GM21381 (cell line): ENCODE data around the gene GHRH.

ENCODE experiments used
- ATAC-seq: cut with Tn5 transposase; IDR thresholded peaks from one replicate; pipeline ENCODE4 v1.9.1; 2021; ENCODE audit warnings: mild to moderate bottlenecking, moderate library complexity; ENCODE audit not compliant: unreplicated experiment

The GHRH gene

DNA sequence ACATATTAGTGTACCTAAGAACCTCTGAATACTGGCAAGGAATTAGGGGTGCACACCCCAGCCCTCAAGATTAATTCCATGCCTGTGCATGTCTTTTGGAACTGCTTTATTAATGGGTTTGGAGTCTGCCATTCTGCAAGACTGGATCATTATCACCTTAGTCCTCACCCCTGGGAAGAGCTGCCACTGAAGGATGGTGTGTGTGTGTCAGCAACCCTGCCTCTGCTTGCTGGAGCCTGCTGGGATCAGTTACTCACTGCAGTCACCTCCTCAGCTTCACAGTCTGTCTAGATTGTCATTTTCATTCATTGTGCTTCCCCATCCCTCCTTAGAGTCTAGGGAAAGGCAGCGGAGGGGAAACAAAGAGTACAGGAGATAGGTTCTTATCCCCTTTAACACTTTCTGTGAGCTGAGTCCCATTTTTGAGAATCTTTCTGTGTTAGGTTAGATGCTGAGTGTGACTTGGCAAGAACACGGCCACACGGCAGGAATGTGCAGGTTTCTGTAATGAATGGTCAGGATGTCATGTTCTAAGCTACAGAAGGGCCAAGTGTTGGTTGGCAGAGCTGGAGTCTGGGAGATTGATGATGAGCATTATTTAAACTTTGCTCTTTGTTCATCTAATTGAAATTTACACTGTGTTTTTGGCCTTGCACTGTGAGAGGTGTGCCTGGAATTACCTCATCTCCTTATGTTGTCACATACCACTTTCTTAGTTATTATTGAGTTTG lies 21.1 kb downstream of the GHRH start:
- ATAC-seq: no peak

DNA sequence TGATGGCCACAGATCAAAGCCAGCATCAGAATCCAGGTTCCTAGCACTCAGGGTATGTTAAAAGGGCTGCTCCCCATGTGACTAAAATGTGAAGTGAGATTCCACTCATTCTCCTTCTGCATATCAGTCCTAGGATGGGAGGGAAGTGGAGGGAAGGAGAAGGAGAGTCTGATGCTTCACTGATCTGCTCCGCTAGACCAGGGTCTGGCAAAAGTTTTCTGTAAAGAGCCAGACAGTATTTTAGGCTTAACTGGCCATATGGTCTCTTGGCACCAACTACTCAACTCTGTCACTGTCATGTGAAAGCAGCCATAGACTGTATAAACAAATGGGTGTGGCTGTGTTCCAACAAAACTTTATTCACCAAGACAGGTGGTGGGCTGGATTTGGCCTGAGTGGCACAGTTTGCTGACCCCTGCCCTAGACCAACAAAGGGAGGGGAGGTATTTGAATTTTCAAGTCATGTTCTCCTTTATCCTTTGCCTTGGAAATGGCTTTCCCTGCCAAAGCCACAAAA lies 22.6 kb downstream of the GHRH start:
- no peak for ATAC-seq

DNA sequence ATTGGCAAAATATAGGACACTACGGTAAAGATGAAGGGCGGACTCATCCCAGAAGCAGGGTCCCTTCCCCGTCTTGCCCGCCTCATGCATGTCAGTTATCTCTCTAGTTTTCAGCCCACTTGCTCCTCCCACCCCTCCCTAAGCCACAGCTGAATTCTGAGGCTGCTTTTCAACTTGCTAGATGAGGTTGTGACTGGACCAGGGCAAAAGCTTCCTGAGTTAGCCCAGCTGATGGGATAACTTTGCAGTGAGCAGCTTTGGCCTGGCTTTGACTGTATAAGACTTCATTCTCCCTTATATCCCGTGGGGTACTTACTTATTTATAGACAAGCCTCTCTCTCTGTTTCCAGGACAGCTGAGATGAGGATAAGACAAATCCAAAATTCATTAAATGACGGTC lies 23.2 kb downstream of the GHRH start:
- ATAC-seq: no peak

DNA sequence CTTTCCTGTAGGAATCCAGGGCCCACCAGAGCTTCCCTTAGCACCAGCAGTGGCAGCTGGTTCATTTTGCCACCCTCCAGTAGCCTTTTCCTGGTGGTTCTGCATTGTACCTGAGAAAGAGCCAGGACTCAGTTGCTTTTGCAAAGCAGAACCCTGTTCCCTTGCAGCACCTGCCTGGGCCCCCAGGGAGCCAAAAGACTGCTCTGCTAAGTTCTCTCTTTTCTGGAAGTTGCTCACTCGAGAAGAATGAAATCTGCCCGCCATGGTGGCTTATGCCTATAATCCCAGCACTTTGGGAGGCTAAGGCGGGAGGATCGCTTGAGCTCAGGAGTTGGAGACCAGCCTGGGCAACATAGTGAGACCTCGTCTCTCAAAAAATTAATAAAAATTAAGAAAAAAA lies 24.0 kb downstream of the GHRH start:
- ATAC-seq: no peak

DNA sequence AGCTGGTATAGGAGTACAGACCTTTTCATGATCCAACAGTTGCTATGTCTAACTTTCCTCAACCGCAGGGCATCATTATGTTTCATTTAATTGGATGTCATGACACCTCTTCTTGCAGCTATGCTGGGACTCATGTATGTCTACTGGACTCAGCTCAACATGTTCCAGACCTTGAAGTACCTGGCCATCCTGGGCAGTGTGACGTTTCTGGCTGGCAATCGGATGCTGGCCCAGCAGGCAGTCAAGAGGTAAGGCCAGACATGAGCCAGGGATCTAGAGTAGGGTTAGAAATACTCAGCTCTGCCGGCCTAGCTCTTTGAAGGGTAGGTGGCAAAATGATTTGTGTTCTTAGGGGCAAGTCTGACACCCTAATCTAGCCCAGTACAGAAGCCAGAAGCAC lies 25.2 kb downstream of the GHRH start:
- no peak for ATAC-seq

DNA sequence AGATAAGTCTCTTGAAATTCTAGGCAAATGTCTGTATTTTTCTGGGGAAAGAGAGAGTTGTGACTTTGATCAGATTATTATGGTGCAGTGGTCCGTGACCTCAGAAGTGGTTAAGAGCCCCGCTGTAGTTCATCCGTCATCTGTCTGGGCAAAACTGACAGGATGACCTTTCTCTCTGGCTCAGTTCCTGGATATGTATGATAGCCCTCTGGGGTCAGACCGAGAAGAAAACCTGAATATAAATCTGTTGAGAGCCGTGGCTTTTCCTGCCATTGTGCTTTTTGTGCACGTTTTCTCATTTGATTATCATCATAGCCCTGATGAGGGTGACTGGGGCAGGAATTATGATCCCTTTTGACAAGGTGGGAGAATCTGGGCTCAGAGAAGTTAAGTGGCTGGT lies 26.5 kb downstream of the GHRH start:
- ATAC-seq: no peak

DNA sequence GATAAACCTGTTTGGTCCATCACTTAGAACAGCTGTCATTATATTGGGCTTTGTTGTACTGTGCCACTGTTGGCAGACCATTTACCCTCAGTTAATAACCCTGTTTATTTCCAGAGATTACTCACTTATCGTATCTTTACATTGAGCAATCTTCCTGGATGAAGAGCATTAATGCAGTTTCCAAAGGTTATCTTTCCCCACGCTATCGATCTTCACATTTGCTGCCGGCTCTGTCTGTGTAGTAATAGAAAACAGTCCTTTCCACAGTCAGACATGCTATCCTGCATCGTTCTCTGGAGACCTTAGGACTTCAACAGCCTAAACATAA lies 27.4 kb downstream of the GHRH start:
- ATAC-seq: no peak

DNA sequence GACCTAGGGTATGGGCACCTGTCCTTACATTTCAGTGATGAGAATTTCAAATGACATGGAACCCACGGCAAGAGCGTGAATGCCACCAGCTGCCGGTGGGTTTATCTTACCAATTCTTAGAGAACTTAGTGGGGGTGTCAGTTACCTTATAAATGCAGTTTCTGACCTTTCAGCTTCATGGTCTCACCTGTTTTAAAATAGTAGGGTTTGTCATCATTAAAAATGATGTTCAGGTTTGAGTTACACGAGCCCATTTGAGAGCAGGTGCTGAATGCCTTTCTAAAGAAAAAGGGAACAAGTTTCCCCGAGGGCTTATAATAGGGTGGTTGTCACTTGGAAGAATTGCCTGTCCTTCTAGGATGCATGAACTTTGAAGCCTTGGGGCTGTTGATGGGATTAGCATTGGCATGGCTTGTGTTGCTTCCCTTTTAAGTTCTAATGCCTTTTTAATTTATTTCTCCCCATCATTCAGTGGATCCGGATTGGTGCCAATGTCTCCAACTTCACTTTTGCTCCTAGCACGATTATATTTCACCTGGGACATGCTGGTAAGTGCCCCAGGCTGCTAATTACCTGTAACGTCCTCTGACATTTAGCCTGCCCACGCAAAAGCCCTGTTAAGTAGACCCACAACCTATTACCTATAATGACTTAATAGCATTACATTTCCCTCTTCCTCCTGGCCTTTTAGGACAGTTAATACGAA lies 27.9 kb downstream of the GHRH start:
- ATAC-seq: no peak

DNA sequence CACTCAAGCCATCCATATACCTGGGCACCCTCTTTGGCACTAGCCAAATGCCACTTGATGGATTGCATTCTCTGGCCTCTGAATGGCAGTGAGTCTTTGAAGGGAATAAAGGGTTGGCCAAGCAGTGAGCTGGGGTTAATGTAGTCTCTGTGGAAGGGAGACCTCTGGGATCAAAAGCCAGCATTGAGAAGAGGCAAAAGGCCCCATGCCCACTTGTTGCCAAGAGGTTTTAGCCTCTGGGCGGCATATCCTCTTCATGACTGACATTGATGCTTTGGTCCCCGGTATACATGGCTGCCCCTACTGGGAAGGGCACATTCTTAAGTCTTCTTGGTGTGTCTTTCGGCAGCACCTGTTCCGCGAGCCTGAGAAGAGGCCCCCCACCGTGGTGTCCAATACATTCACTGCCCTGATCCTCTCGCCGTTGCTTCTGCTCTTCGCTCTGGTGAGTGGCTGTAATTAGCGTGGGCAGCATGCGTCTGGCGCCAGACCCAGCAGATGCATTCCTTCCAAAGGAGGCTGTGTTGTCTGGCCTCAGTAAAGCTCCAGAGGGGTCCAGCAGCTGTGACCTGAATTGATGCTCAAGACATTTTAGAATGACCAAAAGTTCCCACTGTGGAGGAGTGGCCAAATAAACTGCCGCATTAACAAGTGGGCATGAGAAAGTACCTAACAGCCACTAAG lies 29.5 kb downstream of the GHRH start:
- ATAC-seq: no peak

DNA sequence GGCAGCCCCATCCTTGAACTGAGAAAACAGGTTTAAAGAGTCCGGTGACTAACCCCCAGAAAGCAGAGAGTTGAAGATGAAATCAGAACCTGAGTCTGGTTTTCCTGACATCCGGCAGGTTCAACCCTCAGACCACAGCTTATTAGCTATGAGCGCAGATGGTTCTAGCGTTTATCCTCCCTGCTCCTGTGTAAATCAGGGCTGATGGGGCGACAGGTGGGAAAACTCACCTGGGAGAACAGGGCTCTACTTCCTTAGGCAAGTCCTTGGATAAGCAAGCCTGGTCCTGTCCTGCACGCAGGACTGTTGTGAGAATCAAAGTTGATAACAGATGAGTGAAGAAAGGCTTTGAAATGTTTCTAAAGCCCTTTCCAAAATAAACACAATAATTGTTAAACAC lies 31.4 kb downstream of the GHRH start:
- ATAC-seq: no peak

DNA sequence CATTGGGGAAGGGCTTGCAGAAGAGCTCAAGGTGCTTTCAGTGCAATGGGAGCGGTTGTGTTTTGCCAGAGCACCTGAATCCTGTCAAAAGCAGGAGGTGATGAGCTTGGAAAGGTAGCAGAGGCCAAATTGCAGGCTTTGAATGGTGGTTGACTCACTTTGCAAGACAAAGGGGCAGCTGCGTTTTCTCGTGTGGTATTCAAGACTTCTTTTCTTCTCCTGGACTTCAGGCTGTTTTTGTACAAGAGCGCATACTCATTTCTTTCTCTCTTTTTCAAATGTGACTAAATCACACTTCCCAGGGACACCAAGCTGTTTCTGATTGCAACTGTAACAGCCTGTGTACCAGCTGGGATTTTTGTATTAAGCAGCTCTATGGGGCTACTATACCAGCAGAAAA lies 32.3 kb downstream of the GHRH start:
- no peak for ATAC-seq

DNA sequence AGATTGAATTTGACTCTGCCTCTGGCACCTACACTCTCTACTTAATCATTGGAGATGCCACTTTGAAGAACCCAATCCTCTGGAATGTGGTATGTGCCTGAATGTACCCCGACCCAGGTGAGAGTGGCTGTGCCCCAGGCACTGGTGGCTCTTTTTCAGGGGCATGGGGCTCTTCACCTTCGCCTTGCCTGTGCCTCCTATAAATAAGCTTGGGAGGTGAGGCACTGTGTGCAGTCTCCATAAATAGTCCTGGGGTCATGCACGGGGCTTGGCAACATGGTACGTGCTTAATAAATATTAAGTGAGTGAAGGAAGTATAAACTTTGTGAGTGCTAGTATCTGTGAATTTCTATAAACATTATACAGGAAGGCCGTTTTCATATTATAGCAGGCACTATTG lies 33.0 kb downstream of the GHRH start:
- ATAC-seq: no peak

DNA sequence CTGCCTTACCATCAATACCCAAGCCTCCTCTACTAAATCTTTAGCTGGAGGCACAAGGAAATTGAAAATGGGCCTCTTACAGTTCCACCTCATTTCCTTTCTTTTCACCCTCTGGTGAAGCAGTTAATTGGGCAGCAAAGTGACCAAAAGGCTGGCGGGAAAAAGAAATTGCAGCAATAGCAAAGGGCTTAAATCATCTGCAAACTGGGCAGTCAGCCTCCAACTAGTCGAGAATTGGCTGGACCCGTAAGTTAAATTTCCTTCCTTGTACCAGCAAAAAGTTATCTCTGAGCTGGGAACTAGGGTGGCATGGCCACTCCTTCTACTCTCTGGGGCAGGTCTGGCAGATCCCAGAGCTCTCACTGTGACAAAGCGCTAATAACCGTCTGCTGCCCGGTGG lies 33.5 kb downstream of the GHRH start:
- no peak for ATAC-seq

DNA sequence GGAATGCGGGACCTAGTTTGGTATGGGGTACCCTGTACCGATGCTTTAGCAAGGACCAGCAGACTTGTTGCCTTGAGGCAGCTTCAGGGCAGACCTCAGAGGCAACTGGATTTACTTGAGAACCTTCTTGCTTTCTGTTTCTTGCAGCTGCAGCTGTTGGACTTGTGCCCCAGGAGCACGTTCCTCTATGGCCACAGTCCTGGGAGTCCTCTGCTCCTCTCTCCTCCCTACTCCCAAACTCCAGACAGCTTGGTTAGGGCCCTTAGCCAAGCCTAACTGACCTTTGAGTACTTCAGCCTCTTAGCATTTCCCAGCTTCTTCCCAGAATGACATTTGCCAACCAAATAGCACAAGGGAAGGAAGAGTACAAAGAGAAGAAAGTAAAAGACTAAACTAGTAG lies 34.7 kb downstream of the GHRH start:
- ATAC-seq: no peak

DNA sequence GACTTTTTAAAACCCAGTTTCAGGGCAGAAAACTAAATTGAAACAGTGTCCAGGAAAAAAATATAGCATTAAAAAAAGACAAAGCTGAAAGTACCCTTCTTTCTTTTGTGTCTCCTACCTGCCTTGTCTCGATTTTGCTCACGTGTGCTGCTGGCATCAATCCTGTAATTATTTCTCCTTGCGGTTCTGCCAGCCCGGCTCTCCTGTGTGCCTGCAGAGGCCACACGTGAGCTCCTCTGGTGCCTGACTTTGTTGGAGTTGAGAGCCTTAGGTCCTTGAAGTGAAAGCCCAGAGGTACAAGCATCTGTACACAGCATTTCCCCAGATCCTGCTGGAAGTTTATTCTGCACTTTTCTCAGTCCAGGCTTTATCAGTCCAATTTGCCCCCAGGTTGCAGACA lies 36.5 kb downstream of the GHRH start:
- no peak for ATAC-seq

DNA sequence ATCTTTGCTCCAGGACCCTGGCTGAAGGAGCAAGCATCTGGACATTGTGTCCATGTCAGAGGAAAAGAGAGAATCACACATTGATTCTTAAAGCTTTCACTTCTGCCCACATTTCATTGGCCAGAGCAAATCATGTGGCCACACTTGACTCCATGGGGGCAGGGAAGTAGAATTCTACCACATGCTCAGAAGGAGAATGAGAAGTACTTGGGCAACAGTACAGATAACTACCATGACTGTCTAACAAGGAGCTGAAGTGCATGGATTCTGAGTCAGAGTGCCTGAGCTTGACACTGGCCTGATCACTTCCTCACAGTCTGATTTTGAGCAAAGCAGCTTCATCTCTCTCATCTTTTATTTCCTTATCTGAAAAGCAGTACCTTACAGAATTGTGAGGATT lies 38.6 kb downstream of the GHRH start:
- no peak for ATAC-seq

DNA sequence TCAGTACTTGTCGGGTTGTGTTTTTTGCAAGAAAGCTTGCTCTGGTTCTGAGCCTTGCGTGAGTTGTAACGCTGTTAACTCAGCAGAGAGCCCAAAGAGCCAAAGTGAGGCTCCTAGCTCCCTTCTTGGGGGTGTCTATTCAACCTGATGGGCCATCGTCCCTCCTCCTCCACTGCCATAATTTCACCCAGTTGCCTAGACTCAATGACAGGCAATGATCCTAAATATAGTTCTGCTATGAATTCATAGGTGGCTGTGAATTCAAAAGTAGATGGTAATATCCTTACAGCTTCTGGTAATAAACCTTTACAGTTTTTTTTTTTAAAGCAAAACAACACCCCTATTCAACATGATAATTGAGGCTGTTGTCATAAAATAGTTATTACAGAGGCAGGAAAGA lies 39.5 kb downstream of the GHRH start:
- ATAC-seq: no peak

DNA sequence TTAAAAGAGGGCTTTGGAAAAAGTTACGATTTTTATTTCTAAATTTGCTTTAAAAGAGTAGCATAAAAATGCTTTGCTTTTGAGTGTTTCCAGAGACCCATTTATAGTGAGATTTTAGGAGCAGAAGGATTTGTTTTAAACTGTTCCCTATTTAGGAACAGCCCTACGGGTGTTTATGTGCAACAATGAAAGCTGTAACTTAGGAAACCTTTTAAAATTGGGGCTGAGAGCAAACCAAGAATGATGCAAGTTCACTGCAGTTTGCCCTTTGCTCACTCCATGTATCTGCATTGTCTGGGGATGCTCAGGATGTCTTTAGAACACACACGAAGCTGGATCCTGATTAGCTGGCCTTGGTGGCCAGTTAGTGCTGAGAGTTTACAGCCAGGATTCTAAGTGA lies 40.9 kb downstream of the GHRH start:
- no peak for ATAC-seq

DNA sequence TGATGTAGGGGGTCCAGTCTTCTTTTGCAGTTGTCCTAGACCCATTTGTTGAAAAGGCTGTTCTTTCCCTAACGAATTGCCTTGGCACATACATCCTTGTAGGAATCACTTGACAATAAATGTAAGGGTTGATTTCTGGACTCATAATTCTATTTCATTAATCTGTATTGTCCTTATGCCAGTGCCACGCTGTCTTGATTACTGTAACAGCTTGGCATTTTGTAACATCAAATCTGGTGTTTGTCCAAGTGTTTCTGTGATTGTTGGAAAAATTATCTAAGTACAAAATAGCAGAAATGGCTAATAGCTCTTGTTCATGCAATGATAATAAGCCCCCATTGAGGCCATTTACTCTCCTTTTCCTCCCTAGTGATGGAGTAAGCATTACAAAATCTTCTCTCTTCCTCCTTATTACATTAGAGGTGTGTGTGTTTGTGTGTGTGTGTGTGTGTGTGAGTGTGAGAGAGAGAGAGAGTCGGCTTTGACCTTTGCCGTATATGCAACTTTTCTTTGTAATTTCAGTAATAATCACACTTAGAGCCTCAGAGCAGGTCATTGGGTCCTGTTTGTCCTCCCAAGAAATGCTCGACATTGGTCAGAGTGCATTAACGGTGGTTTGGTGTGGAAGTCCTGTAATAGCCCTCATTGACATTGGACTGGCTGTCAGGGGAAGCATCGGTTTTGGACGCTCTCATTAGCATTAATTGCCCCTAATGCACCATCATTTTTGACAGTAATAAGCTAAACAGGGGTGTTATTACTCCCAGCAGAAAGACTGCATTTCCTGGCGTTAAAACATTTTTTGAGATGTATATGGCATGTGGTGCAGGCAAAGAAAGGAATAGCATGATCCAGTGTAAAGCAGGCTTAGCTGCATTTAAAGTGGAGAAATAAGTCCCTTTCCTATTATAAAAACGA lies 41.6 kb downstream of the GHRH start:
- ATAC-seq: no peak

DNA sequence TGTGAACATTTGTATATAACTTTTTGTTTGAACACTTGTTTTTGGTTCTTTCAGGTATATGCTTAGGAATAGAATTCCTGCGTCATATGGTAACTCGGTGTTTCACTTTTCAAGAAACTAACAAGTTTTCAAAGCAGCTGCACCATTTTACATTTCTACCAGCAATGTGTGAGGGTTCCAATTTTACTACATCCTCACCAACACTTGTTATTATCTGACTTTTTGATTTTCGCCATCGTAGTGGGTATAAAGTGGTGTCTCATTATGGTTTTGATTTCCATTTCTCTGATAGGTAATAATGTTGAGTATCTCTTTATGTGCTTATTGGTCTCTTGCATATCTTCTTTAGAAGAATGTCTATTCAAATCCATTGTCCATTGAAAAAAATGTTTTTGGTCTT lies 42.6 kb downstream of the GHRH start:
- no peak for ATAC-seq

DNA sequence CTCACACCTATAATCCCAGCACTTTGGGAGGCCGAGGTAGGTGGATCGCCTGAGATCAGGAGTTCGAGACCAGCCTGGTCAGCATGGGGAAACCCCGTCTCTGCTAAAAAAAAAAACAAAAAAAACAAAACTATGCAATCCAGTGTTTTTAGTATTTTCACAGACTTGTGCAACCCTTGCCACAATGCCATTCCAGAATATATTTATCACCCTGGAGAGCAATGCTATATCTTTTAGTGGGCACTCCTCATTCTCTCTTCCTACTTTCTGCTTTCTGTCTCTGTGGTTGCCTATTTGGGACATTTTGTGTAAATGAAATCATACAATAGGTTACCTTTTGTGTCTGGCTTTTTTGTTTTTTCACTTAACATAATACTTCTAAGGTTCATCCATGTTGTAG lies 43.2 kb downstream of the GHRH start:
- ATAC-seq: no peak
